ENCODE results near the gene NRXN2.

GRCh38 chr11:64569300-64569970, 153.6 kb downstream of the NRXN2 start:
- TF ChIP-seq CTCF (IDR thresholded peaks at IDR 0.05) = no peak
- TF ChIP-seq YY1 (IDR thresholded peaks at IDR 0.05; ENCODE audit: low read depth) = no peak
- TF ChIP-seq POLR2AphosphoS5 (IDR thresholded peaks at IDR 0.05; ENCODE audit: low read depth, low read length) = no peak
- TF ChIP-seq RAD21 (IDR thresholded peaks at IDR 0.05; ENCODE audit: low read length) = no peak
- no peak for TF ChIP-seq USF2 (IDR thresholded peaks at IDR 0.05; ENCODE audit: borderline replicate concordance, low read depth, low read length)
- no peak for TF ChIP-seq TAF1 (IDR thresholded peaks at IDR 0.05; ENCODE audit: borderline replicate concordance, low read depth, low read length)
- TF ChIP-seq SIN3A (IDR thresholded peaks at IDR 0.05; ENCODE audit: borderline replicate concordance, low read depth, low read length) = no peak
